Measurements from ENCODE around the gene ZBTB40. TPM values are rescaled to one million over a fixed set of nuclear protein-coding genes. Genes with fewer than 3 reads are reported as not detected.

ZBTB40 gene
- total and polyA plus RNA-seq, 2 of the 13 experiments (the other 11 are each of a cell fraction or from before 2014, with no cell fraction given): 8.8 to 16.5 TPM

DNA sequence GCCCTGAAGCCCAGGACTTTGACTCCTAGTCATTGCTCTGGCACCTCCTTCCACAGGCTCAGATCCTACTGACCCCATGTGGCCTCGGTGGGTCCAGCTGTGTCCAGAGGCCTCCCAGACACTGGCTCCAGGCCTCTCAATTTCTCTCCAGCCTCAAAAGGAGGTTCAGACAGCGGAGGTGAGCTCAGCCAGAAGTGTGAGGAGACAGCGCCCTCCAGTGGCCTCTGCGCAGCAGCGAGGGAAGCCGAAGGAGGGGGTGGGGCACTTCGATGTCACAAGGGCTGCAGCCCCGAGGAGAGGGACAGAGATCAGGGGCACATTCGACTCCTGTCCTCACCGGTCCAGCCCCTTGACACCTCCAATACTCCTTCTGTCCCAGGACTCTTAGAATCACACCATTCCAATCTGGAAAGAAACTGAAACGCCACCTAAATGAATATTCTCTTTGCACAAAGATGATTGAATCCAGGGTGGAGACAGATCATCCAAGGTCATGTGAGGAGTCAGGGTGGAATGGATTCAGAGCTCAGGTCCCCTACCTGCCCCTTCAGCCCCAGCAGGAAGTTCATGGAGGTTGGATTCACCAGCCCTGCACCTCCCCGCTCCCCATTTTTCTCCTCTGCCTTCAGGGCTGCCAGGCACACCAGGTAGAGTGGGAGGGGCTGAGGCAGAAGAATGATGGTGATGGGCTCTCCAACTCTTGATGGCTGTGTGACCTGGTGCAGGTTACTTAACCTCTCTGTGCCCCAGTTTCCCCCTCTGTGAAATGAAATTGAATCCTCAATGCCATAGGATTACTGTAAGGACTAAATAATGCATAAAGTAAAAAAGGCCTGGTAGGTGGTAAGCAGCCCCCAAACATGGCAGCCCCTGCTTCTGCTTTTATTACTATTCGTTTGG is 34.8 kb upstream of the ZBTB40 start (continued):
- TF ChIP-seq, protein P1, sequence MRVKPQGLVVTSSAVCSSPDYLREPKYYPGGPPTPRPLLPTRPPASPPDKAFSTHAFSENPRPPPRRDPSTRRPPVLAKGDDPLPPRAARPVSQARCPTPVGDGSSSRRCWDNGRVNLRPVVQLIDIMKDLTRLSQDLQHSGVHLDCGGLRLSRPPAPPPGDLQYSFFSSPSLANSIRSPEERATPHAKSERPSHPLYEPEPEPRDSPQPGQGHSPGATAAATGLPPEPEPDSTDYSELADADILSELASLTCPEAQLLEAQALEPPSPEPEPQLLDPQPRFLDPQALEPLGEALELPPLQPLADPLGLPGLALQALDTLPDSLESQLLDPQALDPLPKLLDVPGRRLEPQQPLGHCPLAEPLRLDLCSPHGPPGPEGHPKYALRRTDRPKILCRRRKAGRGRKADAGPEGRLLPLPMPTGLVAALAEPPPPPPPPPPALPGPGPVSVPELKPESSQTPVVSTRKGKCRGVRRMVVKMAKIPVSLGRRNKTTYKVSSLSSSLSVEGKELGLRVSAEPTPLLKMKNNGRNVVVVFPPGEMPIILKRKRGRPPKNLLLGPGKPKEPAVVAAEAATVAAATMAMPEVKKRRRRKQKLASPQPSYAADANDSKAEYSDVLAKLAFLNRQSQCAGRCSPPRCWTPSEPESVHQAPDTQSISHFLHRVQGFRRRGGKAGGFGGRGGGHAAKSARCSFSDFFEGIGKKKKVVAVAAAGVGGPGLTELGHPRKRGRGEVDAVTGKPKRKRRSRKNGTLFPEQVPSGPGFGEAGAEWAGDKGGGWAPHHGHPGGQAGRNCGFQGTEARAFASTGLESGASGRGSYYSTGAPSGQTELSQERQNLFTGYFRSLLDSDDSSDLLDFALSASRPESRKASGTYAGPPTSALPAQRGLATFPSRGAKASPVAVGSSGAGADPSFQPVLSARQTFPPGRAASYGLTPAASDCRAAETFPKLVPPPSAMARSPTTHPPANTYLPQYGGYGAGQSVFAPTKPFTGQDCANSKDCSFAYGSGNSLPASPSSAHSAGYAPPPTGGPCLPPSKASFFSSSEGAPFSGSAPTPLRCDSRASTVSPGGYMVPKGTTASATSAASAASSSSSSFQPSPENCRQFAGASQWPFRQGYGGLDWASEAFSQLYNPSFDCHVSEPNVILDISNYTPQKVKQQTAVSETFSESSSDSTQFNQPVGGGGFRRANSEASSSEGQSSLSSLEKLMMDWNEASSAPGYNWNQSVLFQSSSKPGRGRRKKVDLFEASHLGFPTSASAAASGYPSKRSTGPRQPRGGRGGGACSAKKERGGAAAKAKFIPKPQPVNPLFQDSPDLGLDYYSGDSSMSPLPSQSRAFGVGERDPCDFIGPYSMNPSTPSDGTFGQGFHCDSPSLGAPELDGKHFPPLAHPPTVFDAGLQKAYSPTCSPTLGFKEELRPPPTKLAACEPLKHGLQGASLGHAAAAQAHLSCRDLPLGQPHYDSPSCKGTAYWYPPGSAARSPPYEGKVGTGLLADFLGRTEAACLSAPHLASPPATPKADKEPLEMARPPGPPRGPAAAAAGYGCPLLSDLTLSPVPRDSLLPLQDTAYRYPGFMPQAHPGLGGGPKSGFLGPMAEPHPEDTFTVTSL (CRISPR knock-in tag; IDR thresholded peaks at IDR 0.05; ENCODE audit: borderline replicate concordance): no peak
- TF ChIP-seq ZNF160 (CRISPR knock-in tag; IDR thresholded peaks at IDR 0.05) (no peak), JUND (CRISPR knock-in tag; IDR thresholded peaks at IDR 0.05) (no peak), SMAD9 (CRISPR knock-in tag; IDR thresholded peaks at IDR 0.05) (no peak), ETV6 (CRISPR knock-in tag; conservative IDR thresholded peaks at IDR 0.05) (0 out of 2 replicates have a peak, but pooled peaks have one; percentile 25), ASH2L (IDR thresholded peaks at IDR 0.05; ENCODE audit: insufficient read length, low read depth, low read length) (no peak), ZNF12 (CRISPR knock-in tag; IDR thresholded peaks at IDR 0.05) (peak; percentile 16; the same call in 1 of the 2 replicates), RBFOX2 (IDR thresholded peaks at IDR 0.05; ENCODE audit: low read depth, low read length) (no peak), ZSCAN31 (CRISPR knock-in tag; IDR thresholded peaks at IDR 0.05; ENCODE audit: low read depth) (no peak), ZBTB7B (CRISPR knock-in tag; IDR thresholded peaks at IDR 0.05) (0 out of 2 replicates have a peak, but pooled peaks have one; percentile 23), HOXD1 (CRISPR knock-in tag; IDR thresholded peaks at IDR 0.05) (no peak), ZNF607 (CRISPR knock-in tag; IDR thresholded peaks at IDR 0.05; ENCODE audit: borderline replicate concordance) (no peak), SALL2 (CRISPR knock-in tag; IDR thresholded peaks at IDR 0.05) (peak; percentile 41; the same call in 1 of the 2 replicates), ZFP90 (CRISPR knock-in tag; IDR thresholded peaks at IDR 0.05; ENCODE audit: borderline replicate concordance) (0 out of 2 replicates have a peak, but pooled peaks have one; percentile 49), ZBTB7A (CRISPR knock-in tag; IDR thresholded peaks at IDR 0.05) (no peak), NFRKB (IDR thresholded peaks at IDR 0.05) (no peak), BORCS8-MEF2B (CRISPR knock-in tag; IDR thresholded peaks at IDR 0.05) (0 out of 2 replicates have a peak, but pooled peaks have one; percentile 71)
- TF ChIP-seq, protein P2, sequence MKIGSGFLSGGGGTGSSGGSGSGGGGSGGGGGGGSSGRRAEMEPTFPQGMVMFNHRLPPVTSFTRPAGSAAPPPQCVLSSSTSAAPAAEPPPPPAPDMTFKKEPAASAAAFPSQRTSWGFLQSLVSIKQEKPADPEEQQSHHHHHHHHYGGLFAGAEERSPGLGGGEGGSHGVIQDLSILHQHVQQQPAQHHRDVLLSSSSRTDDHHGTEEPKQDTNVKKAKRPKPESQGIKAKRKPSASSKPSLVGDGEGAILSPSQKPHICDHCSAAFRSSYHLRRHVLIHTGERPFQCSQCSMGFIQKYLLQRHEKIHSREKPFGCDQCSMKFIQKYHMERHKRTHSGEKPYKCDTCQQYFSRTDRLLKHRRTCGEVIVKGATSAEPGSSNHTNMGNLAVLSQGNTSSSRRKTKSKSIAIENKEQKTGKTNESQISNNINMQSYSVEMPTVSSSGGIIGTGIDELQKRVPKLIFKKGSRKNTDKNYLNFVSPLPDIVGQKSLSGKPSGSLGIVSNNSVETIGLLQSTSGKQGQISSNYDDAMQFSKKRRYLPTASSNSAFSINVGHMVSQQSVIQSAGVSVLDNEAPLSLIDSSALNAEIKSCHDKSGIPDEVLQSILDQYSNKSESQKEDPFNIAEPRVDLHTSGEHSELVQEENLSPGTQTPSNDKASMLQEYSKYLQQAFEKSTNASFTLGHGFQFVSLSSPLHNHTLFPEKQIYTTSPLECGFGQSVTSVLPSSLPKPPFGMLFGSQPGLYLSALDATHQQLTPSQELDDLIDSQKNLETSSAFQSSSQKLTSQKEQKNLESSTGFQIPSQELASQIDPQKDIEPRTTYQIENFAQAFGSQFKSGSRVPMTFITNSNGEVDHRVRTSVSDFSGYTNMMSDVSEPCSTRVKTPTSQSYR (CRISPR knock-in tag; IDR thresholded peaks at IDR 0.05; ENCODE audit: borderline replicate concordance): peak; percentile 92
- TF ChIP-seq, protein P3, sequence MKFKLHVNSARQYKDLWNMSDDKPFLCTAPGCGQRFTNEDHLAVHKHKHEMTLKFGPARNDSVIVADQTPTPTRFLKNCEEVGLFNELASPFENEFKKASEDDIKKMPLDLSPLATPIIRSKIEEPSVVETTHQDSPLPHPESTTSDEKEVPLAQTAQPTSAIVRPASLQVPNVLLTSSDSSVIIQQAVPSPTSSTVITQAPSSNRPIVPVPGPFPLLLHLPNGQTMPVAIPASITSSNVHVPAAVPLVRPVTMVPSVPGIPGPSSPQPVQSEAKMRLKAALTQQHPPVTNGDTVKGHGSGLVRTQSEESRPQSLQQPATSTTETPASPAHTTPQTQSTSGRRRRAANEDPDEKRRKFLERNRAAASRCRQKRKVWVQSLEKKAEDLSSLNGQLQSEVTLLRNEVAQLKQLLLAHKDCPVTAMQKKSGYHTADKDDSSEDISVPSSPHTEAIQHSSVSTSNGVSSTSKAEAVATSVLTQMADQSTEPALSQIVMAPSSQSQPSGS (CRISPR knock-in tag; IDR thresholded peaks at IDR 0.05): peak; percentile 23; the same call in 1 of the 2 replicates

Data from HepG2 (cell line).